Stimulated activated CD8-positive, alpha-beta memory T cell treated with anti-CD3 and anti-CD28 coated beads, Interleukin-4, amount 100 ng/mL, for 24 hours (primary cell): ENCODE results near the gene PPFIBP2.

Experiments
- DNase-seq: peaks from one replicate; pipeline ENCODE4 v3.0.0-alpha.2; 2020; ENCODE audit warnings: low read depth

The PPFIBP2 gene

DNA sequence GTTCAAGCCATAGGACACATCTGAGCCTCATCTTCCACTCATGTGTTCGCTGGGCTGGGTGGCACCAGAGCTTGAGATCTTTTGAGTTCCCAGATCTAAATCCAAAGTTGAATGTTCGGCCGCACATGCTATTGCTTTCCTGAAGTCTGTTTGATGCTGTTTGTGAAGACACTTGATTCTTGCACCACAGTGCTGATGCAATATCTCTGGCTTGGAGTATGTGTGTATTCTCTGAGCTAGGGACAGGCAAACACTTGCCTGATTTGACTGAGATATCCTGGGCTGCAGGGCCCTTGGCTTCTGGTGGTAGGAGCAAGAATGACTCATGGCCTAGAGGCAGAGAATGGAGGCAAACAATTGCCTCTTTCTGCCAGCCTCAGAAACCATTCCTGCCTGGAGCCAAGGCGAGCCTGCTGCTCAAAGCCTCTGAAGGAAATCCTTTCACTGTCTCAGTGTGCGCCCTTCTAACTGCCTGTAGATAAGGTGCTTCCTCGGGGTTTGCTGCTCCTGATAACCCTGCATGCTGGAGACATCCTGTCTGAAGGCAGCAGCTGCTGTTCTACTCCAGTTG, 86.5 kb downstream of the PPFIBP2 start:
- no peak for DNase-seq

DNA sequence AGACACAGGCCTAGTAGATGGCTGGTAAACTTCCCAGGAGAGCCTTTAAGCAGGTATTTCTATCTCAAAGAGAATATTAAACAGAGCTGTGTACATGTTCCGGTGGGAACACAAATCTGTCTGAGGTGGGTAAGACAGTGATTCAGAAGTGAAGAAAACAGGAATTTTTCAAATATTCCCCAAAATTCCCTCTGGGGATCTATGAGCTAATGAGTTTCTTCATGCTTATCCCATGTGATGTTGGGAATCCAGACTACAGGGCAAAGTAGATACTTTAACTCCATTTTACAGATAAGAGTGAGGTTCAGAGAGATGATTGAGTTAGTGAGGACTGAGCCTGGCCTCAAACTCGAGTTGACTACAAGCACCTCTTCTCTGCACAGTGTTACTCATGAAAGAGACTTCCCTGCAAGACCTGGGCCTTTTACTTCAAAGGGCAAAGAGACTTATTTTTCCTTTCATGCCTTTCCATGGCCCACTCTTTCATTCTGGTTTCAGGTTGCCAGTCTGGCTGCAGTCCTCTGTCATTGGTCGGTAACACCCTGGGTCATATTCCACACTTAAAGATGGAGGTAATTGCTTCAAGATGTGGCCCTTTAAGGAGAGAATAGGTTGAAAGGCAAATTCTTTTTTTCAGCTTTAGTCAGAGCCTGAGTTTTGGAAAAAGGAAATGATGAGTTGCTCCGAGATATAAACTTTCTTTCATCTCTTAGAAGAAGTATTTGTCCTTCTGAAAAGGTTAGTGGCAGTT, 89.4 kb downstream of the PPFIBP2 start:
- DNase-seq, result no peak

DNA sequence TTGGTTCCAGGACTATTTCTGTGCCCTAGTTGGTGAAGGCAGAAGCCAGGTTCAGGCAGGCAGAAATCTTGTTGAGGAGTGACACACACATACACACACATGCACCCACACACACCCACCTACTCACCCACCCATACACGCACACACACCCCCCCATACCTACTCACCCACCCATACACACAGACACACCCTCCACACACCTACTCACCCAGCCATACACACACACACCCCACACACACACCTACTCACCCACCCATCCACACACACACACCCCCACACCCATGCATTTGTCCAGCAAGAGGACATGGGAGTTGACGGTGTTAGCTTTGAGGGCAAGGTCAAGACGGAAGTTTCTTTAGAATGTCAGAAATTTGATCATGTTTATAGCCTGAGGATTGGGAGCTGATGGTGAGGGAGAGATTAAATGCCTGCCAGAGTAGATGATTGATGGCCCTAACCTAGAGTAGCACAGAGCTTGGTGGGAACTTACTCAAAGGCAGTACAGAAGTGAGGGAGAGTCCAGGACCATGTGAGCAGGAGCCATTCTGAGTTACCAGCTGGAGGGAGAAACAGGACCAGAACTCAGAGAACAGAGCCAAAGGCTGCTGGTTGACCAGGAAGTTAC, 90.6 kb downstream of the PPFIBP2 start:
- no peak for DNase-seq

GRCh38 chr11:7605186-7605943, 91.6 kb downstream of the PPFIBP2 start:
- no peak for DNase-seq

- DNase-seq, result no peak
Observed at GRCh38 chr11:7606496-7606895, 92.7 kb downstream of the PPFIBP2 start.

DNA sequence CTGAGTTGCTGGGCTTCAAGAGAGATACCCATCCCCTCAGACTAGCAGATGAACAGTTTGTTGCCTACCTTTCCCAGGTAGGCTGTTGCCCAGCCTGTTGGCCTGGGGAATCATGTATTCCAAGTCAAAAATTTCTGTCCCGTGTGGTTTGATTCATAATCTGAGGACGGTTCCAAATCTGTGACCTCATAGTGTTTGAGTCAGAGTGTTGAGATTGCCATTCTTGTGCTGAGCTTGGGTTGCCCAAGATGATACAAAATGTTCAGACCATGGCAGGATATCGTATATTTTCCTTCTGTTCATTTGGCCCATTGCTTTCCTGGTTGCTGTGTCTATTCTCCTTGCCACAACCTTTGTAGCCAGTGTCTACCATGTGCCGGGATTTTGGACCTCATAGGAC, 95.2 kb downstream of the PPFIBP2 start:
- DNase-seq, result no peak

DNA sequence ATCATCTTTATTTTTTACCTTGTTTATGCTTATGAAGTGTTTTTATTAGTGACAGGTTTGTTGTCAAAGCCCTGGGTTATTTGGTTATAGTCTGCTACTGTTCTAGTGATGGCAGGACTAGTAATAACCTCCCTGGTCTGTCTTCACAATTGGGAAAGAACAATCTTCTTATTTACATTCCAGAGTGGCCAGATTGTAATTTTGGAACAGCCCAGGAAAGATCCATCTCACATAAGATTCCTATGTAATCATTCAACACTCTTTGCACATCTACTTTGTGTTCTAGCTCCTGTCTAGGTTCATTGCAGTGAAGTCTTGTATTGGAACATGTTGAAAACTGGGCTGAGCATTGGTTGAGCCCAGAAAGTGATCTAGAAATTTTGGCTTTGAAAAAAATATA, 95.7 kb downstream of the PPFIBP2 start:
- DNase-seq, result no peak

GRCh38 chr11:7610393-7610792, 96.6 kb downstream of the PPFIBP2 start:
- no peak for DNase-seq

- no peak for DNase-seq
Observed at GRCh38 chr11:7611411-7611810, 97.6 kb downstream of the PPFIBP2 start.

DNA sequence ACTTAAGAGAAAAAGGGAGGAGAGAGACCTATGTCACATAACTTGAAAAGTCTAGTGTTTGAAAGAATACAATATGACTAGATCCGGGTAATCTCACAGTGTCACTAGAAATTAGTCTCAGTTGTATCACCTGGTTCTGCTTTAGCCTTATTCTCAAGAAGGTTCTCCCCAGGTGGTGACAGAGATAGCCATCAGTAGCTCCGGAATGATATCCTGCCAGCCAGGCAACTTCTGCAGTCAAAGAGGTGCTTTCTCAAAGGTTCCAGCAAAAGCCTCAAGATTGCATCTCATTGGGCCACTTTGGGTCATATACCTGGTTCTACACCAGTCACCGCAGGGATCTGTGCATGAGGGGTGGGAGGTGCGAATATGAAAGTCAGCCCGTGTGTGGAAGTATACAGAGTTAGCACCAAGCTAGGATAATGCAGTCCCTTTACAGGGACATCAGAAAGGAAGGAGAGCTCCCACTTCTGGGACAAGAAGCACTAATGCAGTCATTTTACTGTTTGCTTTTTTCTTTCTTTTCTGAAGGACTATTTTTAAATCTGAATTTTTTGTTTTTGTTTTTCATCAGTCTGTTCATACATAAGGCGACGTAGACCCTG, 98.4 kb downstream of the PPFIBP2 start:
- no peak for DNase-seq

- no peak for DNase-seq
Observed at GRCh38 chr11:7612661-7613393, 99.0 kb downstream of the PPFIBP2 start.

GRCh38 chr11:7613394-7613720, 99.6 kb downstream of the PPFIBP2 start:
- no peak for DNase-seq

- DNase-seq, result no peak
Observed at GRCh38 chr11:7614656-7615055, 100.9 kb downstream of the PPFIBP2 start.

GRCh38 chr11:7617032-7617431, 103.2 kb downstream of the PPFIBP2 start:
- DNase-seq, result no peak

DNA sequence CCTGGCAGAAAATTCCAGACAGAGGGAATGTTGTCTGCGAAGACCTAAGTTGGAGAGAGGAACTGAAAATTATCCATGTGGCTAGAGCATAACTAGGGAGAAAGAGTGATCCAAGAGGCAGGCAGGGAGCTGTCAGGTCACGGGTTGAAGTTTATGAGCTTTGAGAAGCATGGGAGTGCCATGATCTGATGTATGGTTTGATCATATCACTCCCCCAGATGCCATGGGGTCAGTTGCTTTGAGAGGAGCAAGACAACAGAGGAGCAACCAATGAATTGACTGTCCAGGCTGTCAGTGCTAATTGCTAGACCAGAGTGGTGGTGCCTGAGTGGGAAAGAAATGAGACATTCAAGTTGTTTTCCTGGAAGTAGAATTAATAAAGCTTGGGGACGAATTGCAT, 105.5 kb downstream of the PPFIBP2 start:
- DNase-seq, result no peak

- no peak for DNase-seq
Observed at GRCh38 chr11:7621090-7621489, 107.3 kb downstream of the PPFIBP2 start.

- no peak for DNase-seq
Observed at GRCh38 chr11:7621554-7621953, 107.8 kb downstream of the PPFIBP2 start.

DNA sequence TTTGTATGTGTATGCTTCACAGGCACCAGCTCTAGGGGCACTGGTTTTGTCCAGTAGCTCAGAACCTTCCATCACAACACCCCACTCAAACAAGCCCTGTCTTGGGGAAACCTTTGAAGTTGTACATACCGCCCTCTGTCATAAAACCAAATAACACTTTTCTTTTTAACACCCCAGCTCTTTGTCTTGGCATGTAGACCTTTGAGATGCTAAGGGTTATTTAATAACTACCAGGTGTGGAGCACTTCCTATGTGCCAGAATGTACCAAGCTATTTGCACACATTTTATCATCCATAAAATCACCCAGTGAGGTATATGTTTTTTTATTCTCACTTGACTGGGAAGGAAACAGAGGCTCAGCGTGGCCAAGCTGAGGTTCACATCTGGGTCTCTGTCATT, 108.9 kb downstream of the PPFIBP2 start:
- no peak for DNase-seq

DNA sequence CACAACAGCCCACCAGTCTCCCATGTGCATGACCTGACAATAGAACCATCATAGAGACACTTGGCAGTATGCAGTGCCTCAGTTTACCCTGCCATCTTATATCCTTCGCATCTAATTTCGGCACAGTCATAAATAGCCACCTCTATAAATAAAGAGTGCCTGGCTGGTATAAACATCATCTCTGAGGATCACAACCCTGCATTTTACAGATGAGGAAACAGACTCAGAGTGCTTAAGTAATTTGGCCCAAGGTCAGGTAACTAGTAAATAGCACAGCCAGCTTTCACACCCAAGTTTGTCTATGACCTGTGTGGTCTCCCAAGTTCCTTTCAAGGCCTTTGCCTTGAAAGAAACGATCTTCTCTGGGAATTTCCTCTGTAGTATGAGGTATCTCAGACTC, 114.9 kb downstream of the PPFIBP2 start:
- no peak for DNase-seq

DNA sequence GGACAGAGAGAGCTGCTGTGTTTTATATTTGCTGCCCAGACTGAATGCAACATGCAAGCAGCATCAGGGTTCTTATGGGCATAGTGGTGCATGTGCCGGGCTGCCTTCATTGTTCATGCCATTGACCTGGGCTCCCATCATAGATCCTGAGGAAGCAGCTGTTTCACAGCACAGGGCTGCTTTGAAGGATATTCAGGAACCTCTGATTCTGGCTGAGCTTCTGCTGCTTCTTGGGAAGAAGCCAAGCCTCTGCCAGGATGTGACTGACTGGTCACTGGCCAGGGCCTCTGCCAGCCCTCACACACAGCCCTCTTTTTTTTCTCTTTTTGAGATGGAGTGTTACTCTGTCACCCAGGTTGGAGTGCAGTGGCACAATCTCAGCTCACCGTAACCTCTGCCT, 116.2 kb downstream of the PPFIBP2 start:
- no peak for DNase-seq

- DNase-seq, result no peak
Observed at GRCh38 chr11:7632211-7632610, 118.4 kb downstream of the PPFIBP2 start.

- no peak for DNase-seq
Observed at GRCh38 chr11:7635137-7635536, 121.3 kb downstream of the PPFIBP2 start.
